T-helper 17 cell (primary cell): ENCODE measurements around the gene SLC52A1. TPM values are rescaled to one million over a fixed set of nuclear protein-coding genes. Genes with fewer than 3 reads are reported as not detected.

ENCODE experiments used
- ATAC-seq: fragments of 150-1000 bp; cut with Tn5 transposase; 2 replicates; pipeline ENCODE4 v1.10.0; 2021; ENCODE audit warnings: mild to moderate bottlenecking, moderate library complexity
- DNase-seq, 3 donors: peaks; one replicate each; pipeline versions ENCODE4 v3.0.0 to v3.0.0-alpha.2; 2020 to 2021
- H3K9me3 ChIP-seq: one replicate; pipeline ENCODE4 v1.7.0; 2013; ENCODE audit warnings: low read length, mild to moderate bottlenecking; ENCODE audit not compliant: control insufficient read depth, poor library complexity, severe bottlenecking
- H3K27ac Mint-ChIP-seq: one replicate; pipeline ENCODE4 v1.8.0; 2022; ENCODE audit warnings: mild to moderate bottlenecking, moderate library complexity, mixed read lengths
- H3K27me3 Mint-ChIP-seq: one replicate; pipeline ENCODE4 v1.8.0; 2022; ENCODE audit warnings: mixed read lengths
- H3K36me3 Mint-ChIP-seq: one replicate; pipeline ENCODE4 v1.8.0; 2022; ENCODE audit warnings: low read depth, mixed read lengths
- H3K4me1 Mint-ChIP-seq: one replicate; pipeline ENCODE4 v1.8.0; 2022; ENCODE audit warnings: mild to moderate bottlenecking, mixed read lengths
- H3K4me3 Mint-ChIP-seq: one replicate; pipeline ENCODE4 v1.8.0; 2022; ENCODE audit warnings: mild to moderate bottlenecking, moderate library complexity, mixed read lengths
- total RNA-seq, 4 donors: library from RNA in 2 of 4; stranded (reverse) in 2 of 4; gene quantifications; one replicate each; pipeline ENCODE4 v1.2.3 and lab custom pipeline; 2022 to 2026

Gene SLC52A1
- total RNA-seq, 2 donors from 2014 or later, result 0.12 TPM; not detected in 1

DNA sequence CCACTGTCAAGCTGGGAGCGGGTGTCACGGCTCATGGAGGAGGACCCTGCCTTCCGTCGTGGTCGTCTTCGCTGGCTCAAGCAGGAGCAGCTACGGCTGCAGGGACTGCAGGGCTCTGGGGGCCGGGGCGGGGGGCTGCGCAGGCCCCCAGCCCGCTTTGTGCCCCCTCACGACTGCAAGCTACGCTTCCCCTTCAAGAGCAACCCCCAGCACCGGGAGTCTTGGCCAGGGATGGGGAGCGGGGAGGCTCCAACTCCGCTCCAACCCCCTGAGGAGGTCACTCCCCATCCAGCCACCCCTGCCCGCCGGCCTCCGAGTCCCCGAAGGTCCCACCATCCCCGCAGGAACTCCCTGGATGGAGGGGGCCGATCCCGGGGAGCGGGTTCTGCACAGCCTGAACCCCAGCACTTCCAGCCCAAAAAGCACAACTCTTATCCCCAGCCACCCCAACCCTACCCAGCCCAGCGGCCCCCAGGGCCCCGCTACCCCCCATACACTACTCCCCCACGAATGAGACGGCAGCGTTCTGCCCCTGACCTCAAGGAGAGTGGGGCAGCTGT lies 11.6 kb downstream of the SLC52A1 start:
- H3K9me3 ChIP-seq, result no peaks in the 10 kb centered on the region

DNA sequence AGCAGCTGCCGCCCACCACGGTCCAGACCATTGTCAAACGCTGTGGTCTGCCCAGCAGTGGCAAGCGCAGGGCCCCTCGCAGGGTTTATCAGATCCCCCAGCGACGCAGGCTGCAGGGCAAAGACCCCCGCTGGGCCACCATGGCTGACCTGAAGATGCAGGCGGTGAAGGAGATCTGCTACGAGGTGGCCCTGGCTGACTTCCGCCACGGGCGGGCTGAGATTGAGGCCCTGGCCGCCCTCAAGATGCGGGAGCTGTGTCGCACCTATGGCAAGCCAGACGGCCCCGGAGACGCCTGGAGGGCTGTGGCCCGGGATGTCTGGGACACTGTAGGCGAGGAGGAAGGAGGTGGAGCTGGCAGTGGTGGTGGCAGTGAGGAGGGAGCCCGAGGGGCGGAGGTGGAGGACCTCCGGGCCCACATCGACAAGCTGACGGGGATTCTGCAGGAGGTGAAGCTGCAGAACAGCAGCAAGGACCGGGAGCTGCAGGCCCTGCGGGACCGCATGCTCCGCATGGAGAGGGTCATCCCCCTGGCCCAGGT lies 13.0 kb downstream of the SLC52A1 start:
- H3K4me1 Mint-ChIP-seq, result peaks cover 6% of the 10 kb centered on the region
- H3K27me3 Mint-ChIP-seq, result no peaks in the 10 kb centered on the region
- peaks cover 6% of the 10 kb centered on the region for H3K36me3 Mint-ChIP-seq
- ATAC-seq (no peak), DNase-seq (no peak)
- no peak overlapping the region for H3K27ac Mint-ChIP-seq
- H3K4me3 Mint-ChIP-seq, result no peak overlapping the region
- no peaks in the 10 kb centered on the region for H3K9me3 ChIP-seq

More for the DNA sequence above, 11.6 kb downstream of the SLC52A1 start:
- H3K27ac Mint-ChIP-seq, result no peak overlapping the region
- no peaks in the 10 kb centered on the region for H3K27me3 Mint-ChIP-seq
- ATAC-seq (no peak), DNase-seq (no peak)
- H3K4me1 Mint-ChIP-seq, result peaks cover 6% of the 10 kb centered on the region
- H3K36me3 Mint-ChIP-seq, result peaks cover 6% of the 10 kb centered on the region
- no peak overlapping the region for H3K4me3 Mint-ChIP-seq

DNA sequence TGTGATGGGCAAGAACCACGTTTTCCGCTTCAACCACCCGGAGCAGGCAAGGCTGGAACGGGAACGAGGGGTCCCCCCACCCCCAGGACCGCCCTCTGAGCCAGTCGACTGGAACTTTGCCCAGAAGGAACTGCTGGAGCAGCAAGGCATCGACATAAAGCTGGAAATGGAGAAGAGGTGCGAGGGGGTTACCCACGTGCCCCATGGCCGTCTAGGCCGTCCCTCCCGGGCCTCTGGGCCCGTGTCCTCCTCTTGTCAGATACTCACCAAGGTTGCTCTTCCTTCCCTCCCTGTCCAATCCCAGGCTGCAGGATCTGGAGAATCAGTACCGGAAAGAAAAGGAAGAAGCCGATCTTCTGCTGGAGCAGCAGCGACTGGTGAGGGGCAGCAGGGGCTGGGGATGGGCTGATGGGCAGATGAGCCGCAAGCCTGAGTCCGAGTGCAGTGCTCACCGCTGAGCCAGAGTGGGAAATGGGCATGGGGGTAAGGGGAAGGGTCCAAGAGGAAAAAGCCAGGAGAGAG lies 14.7 kb downstream of the SLC52A1 start:
- Mint-ChIP-seq H3K27me3 (no peaks in the 10 kb centered on the region), H3K4me1 (peaks cover 6% of the 10 kb centered on the region), H3K27ac (peak overlapping the region; percentile 24), H3K36me3 (peaks cover 6% of the 10 kb centered on the region), H3K4me3 (no peak overlapping the region)
- ATAC-seq, result no peak
- H3K9me3 ChIP-seq, result no peaks in the 10 kb centered on the region
- DNase-seq, result no peak

DNA sequence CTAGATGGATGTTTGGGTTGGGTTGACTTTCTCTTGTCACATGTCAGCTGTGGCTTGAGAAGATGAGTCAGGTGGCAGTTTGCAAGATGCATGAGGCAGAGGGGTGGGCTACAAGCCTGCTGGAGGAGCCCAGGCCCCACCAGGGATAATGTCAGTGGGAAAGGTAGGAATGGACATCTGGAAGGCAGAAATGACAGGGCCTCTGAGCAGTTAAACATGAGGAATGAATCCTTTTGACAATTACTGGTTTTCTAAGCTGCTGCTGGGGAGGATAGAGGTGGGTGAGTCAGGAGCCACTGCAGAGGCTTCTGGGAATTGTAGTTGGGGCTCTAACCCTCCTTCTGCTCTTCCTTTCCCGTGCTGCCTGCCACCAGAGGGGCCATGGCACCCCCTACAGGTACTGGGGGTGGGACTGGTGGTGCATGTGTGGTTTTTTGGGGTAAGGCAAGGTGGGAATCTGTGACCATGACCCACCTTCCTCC lies 15.7 kb downstream of the SLC52A1 start:
- H3K27ac Mint-ChIP-seq, result peak overlapping the region; percentile 24

DNA sequence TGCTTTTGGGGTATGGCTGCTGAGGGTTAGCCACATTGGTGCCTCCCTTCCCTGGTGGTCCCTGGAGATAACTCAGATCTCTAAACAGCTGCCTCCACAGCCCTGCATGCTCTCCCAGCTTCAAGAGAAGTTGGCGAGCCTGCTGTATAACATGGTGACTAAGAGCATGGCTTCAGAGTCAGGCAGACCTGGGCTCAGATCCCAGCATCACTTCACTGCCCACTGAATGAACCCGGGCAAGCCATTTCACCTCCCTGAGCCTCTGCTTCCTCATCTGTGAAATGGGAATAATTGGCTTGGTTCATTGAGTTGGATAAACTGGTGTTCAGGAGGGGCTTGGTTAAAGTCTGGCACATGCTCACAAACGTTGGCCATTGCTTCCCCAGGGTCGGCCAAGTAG lies 20.9 kb downstream of the SLC52A1 start:
- DNase-seq (no peak), ATAC-seq (no peak)
- Mint-ChIP-seq H3K4me3 (no peak overlapping the region), H3K27me3 (no peaks in the 10 kb centered on the region), H3K27ac (no peak overlapping the region), H3K4me1 (peaks cover 4% of the 10 kb centered on the region), H3K36me3 (peaks cover 4% of the 10 kb centered on the region)
- H3K9me3 ChIP-seq, result no peaks in the 10 kb centered on the region

More for the DNA sequence above, 15.7 kb downstream of the SLC52A1 start:
- peak; percentile 76 for ATAC-seq
- no peak overlapping the region for H3K4me3 Mint-ChIP-seq
- peaks cover 6% of the 10 kb centered on the region for H3K36me3 Mint-ChIP-seq
- no peak for DNase-seq
- H3K27me3 Mint-ChIP-seq, result no peaks in the 10 kb centered on the region
- H3K9me3 ChIP-seq, result no peaks in the 10 kb centered on the region
- H3K4me1 Mint-ChIP-seq, result peaks cover 6% of the 10 kb centered on the region

DNA sequence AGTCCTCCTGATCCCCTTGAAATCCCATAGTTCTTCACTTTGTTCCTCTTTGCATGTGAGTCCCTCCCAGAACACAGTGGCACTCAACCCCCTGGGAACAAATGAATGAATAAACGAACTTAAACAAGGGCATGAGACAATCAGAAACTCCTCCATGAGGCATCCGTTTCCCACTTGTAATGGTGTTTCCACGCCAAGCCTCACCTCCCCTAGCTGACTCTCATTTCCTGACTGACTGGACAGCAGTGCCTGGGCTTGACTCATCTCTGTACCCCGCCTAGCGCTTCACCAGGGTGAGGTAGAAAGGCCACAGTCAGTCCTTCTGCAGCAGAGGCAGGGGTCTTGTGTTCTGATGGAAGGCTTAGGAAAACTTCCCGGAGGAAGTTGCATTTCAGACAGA lies 23.3 kb downstream of the SLC52A1 start:
- H3K4me3 Mint-ChIP-seq, result no peak overlapping the region
- no peaks in the 10 kb centered on the region for H3K9me3 ChIP-seq
- no peak for DNase-seq
- no peaks in the 10 kb centered on the region for H3K27me3 Mint-ChIP-seq
- ATAC-seq, result no peak
- peaks cover 6% of the 10 kb centered on the region for H3K4me1 Mint-ChIP-seq
- H3K27ac Mint-ChIP-seq, result peak overlapping the region; percentile 67
- H3K36me3 Mint-ChIP-seq, result peaks cover 15% of the 10 kb centered on the region

DNA sequence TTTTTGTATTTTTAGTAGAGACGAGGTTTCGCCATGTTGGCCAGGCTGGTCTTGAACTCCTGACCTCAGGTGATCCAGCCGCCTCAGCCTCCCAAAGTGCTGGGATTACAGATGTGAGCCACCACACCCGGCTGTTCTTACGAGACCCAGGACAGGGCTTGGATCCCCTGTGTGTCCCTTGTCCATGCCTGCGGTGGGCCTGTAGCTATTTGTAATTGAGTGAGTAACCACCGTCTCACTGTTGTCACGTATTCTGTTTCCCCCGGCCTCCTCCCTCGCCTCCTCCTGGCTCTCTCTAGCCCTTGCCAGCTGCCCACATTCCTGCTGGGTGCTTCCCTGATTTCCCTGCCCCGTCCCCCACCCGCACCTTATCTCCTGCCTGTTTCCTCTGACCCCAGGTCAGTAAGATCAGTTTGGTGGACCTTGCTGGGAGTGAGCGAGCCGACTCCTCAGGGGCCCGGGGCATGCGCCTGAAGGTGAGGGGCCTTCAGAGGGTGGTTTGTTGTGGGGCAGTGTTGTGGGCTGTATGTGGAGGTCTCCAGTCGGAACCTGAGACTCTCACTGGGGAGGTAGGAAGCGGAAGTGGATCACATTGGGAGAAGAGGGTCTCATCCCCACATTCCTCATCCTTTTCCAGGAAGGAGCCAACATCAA lies 31.9 kb downstream of the SLC52A1 start:
- DNase-seq (no peak), ATAC-seq (no peak)
- Mint-ChIP-seq H3K27ac (no peak overlapping the region), H3K4me1 (peaks cover 25% of the 10 kb centered on the region), H3K36me3 (peaks cover 21% of the 10 kb centered on the region), H3K4me3 (no peak overlapping the region), H3K27me3 (no peaks in the 10 kb centered on the region)
- H3K9me3 ChIP-seq, result no peaks in the 10 kb centered on the region

DNA sequence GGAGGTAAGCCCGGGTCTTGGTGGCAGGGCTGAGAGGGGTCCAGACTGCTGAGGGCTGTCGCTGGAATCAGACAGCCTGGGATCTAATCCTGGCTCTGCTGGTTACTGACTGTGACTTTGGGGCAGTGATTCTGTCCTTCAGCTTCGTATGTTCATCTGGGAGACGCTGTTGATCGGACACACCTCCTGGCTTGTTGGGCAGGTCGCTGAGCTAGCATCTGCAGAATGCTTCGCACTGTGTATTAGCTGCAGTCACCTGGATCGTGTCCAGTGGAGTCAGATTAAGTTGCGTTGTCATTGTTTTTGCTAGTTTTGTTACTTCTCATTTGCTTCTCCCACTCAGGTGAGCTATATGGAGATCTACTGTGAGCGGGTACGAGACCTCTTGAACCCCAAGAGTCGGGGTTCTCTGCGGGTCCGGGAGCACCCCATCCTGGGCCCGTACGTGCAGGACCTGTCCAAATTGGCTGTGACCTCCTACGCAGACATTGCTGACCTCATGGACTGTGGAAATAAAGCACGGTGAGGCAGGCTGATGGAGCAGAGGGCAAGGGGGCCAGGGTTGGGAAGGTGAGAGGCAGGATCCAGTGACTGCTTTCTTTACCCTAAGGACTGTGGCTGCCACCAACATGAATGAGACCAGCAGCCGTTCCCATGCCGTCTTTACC lies 33.0 kb downstream of the SLC52A1 start:
- Mint-ChIP-seq H3K36me3 (peaks cover 13% of the 10 kb centered on the region), H3K27me3 (no peaks in the 10 kb centered on the region), H3K4me1 (peaks cover 20% of the 10 kb centered on the region), H3K4me3 (no peak overlapping the region), H3K27ac (no peak overlapping the region)
- no peaks in the 10 kb centered on the region for H3K9me3 ChIP-seq
- no peak for ATAC-seq
- no peak for DNase-seq

DNA sequence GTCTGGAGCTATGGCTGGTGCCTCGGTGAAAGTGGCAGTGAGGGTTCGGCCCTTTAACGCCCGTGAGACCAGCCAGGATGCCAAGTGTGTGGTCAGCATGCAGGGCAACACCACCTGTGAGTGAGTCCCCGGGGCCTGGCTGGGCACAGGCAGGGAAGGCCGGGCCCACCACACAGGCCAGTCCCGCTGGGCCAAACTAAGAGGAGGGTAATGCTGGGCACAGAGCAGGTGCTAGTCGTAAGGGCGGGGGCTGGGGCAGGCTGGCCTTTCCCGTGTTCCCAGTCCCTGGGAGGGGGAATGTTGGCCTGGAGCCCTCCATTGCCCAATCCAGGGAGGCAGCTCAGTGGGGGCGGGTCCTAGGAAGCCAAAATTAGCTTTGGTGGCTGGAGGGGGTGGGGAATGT lies 35.0 kb downstream of the SLC52A1 start:
- H3K4me3 Mint-ChIP-seq, result peak overlapping the region; percentile 90
- no peaks in the 10 kb centered on the region for H3K27me3 Mint-ChIP-seq
- H3K9me3 ChIP-seq, result no peaks in the 10 kb centered on the region
- H3K4me1 Mint-ChIP-seq, result peaks cover 25% of the 10 kb centered on the region
- ATAC-seq (no peak), DNase-seq (no peak)
- H3K36me3 Mint-ChIP-seq, result peaks cover 8% of the 10 kb centered on the region
- H3K27ac Mint-ChIP-seq, result no peak overlapping the region

DNA sequence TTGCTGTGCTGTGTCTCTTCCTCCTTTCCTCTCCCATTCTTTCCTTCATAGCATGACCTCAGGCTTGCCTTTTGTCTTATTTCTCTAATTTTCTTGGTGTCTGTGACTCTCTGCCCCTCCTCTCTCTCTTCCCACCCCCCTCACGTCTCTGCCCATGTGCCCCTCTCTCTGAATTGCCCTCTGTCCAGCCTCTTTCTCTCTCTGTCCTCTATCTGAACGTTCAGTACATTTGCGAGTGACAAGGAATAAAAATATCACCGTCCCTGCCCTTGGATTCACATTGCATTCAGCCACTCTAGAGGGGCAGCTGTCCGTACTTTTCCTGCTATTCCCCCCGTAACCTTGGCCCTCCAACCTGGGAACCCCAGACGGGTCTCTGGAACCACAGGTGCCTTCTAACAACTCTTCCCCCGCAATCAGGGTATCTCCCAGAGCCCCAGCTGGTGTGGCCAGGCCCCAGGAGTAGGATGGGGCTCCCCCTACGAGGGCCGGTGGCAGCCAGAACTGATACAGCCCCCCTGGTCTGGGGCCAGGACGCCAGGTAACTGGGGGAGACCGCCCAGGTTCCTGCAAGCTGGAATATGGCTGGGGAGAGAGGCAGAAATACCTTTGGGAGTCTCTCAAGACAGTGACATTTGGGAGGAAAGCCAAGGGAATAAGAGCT lies 35.7 kb downstream of the SLC52A1 start:
- no peak for ATAC-seq
- H3K9me3 ChIP-seq, result no peaks in the 10 kb centered on the region
- Mint-ChIP-seq H3K27me3 (no peaks in the 10 kb centered on the region), H3K36me3 (peaks cover 6% of the 10 kb centered on the region), H3K4me1 (peaks cover 28% of the 10 kb centered on the region), H3K27ac (peak overlapping the region; percentile 88), H3K4me3 (peak overlapping the region; percentile 90)
- no peak for DNase-seq

DNA sequence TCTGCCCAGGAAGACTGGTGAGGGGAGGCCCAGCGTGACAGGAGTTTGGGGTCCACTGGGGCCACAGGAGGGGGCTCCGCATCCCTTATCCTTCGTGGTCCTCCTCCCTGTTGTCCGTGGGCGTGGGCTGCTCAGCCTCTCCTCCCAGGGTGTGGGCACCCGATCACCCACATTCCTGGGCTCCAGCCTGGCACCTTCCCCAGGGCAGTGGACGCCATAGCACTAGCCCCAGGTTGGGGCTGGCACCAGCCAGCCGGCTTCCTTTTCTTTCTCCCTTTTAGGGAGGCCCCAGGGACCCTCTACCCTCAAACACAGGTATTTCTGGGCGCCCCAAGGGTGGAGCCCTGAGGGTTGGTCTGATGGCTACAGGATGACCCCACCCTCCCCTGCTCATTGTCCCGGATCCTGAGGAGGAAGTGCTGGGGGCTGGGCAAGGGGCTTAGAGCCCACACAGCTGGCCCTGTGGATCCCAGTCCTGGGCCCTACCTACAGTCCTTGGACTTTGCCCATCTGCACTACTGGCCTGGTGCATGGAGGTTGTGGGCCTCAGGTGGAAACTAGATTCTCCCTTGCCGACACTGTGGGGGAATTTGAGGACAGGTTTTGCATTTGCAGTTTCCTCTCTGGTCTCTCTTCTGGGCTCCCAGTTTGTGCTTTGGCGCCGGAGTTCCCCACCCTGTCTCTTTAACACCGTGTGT lies 36.3 kb downstream of the SLC52A1 start:
- Mint-ChIP-seq H3K36me3 (peaks cover under 1% of the 10 kb centered on the region), H3K27me3 (no peaks in the 10 kb centered on the region), H3K27ac (peak overlapping the region; percentile 88), H3K4me1 (peaks cover 28% of the 10 kb centered on the region), H3K4me3 (peak overlapping the region; percentile 90)
- DNase-seq (no peak), ATAC-seq (peak; percentile 23)
- no peaks in the 10 kb centered on the region for H3K9me3 ChIP-seq

DNA sequence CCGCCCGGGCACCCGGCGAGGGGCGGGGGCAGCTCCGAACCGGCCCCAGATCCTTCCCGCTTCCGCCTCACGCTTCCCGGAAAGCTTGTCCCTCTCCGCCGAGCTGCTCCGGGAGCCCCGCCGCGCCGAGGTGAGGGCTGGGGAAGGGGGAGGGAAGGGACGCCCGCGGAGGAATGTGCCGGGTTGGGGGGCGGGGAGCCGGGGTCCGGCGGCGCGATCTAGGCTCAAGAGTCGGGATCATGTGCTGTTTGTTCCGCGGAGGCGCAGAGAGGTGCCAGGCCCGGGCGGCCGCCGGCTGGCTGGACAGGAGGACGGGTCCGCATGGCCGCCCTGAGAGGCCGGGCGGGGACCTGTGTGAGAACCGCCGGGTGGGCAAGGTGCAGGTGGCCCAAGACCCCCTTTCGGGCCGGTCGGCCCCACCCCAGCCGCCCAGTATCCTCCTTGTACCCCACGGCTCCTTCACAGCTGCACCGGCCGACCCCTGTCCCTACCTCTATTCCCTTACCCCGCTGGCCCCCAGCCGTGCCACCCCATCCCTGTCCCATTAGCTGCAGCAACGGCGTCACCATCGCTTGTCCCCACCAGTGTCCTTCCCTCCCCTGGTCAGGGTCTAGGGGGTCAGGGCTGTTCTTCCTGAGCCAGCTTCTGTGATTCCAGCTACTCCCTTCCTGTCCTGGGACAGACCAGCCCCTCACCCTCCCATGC lies 37.0 kb downstream of the SLC52A1 start:
- peak overlapping the region; percentile 90 for H3K4me3 Mint-ChIP-seq
- ATAC-seq (no peak), DNase-seq (no peak)
- no peaks in the 10 kb centered on the region for H3K27me3 Mint-ChIP-seq
- peaks cover 28% of the 10 kb centered on the region for H3K4me1 Mint-ChIP-seq
- H3K9me3 ChIP-seq, result no peaks in the 10 kb centered on the region
- no peaks in the 10 kb centered on the region for H3K36me3 Mint-ChIP-seq
- H3K27ac Mint-ChIP-seq, result peak overlapping the region; percentile 88
